Measurements from ENCODE around the gene WDPCP.
"Not testable (repeated sequence)": the region's sequence is repeated elsewhere in the genome, so short reads cannot be mapped to it uniquely, and the experiment has no call there.

The WDPCP gene

DNA sequence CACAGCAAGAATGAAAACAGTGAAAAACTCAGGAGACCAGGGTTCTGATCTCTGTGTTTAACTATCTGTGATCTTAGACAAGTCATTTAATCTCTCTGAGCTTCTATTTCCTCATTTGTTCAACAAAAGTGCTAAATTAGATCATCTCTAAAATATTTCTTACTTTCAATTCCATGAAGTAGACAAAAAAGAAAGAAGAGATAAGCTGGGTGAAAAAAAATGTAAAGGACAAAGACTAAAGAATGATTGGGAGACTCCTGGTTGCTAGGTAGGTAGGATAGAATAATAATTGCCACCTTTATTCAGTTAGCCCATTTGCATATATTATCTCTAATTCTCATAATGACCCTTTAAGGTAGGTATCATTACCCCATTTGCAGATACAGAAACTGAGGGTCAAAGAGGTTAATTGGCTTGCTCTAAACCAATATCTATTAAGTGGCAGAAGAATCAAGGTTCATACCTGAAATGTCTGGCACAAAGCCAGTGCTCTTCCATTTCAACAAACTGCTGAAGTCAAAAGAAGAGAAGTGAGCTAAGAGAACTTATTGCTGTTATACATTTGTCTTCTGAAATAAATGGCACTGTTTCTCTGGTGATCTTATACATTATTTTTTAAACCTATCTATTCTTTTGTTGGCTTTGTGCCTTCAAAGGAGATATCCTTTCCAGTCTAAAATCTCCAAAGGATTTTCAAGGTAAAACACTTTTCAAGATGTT lies 395.9 kb downstream of the WDPCP start:
- Histone ChIP-seq H3K36me3 (ENCODE audit: control insufficient read depth in 2 of 2, insufficient read depth in 2 of 2, low read length in 2 of 2) (no peaks in the 10 kb centered on the region), H3K27me3 (ENCODE audit: control insufficient read depth in 1 of 2, insufficient read depth in 2 of 2, low read length in 2 of 2) (no peaks in the 10 kb centered on the region), H3K27ac (ENCODE audit: low read length) (no peak overlapping the region), H3K9ac (ENCODE audit: low read length in 2 of 2) (no peak overlapping the region), H3K9me3 (ENCODE audit: control insufficient read depth in 2 of 2, low read length in 2 of 2) (no peaks in the 10 kb centered on the region), H3K4me3 (ENCODE audit: low read length in 2 of 2) (no peak overlapping the region), H3K4me1 (ENCODE audit: control insufficient read depth, insufficient read depth, low read length) (no peaks in the 10 kb centered on the region)

DNA sequence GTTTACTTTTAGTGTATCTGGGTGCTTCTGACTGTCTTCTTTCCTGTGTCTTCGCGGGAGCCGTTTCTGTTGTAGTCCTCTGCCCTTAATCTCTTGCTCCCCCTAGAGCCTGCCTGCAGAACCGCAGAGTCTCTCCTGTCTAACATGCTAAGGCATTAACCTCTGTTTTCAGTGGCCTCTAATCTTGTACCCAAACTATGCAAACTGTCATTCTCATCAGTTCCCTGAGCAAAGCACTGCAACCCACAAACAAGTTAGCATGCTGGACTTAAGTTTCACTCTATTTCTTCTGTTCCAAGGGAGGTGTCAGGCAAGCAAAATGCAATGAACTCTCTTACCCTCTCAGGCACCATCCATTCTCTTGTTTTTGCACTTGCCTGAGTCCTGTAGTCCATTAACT lies 399.3 kb downstream of the WDPCP start:
- no peak overlapping the region for H3K27ac ChIP-seq (ENCODE audit: low read length)
- H3K9ac ChIP-seq (ENCODE audit: low read length in 2 of 2), result no peak overlapping the region
- H3K4me1 ChIP-seq (ENCODE audit: control insufficient read depth, insufficient read depth, low read length), result no peaks in the 10 kb centered on the region
- H3K36me3 ChIP-seq (ENCODE audit: control insufficient read depth in 2 of 2, insufficient read depth in 2 of 2, low read length in 2 of 2), result no peaks in the 10 kb centered on the region
- H3K27me3 ChIP-seq (ENCODE audit: control insufficient read depth in 1 of 2, insufficient read depth in 2 of 2, low read length in 2 of 2), result no peaks in the 10 kb centered on the region
- H3K4me3 ChIP-seq (ENCODE audit: low read length in 2 of 2), result no peak overlapping the region
- no peaks in the 10 kb centered on the region for H3K9me3 ChIP-seq (ENCODE audit: control insufficient read depth in 2 of 2, low read length in 2 of 2)

DNA sequence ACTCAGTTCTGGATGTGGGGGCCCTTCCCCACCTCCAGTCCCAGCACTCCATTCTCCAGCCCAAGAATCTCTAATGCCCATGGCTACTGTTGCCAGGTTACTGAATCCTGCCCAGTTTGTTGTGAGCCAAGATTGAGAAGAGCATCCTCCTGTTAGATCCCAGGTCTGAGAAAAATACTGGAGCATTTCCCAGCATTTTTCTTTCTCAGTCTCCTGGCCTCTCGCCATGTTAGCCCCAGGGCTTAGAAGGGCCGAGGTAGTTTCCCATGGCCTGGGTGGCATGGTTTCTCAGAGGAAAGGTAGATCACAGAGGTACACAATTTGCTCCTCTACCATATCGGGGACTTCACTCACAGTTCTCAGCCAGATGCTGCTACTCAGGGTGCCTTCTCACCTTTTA lies 401.9 kb downstream of the WDPCP start:
- no peaks in the 10 kb centered on the region for H3K9me3 ChIP-seq (ENCODE audit: control insufficient read depth in 2 of 2, low read length in 2 of 2)
- no peak overlapping the region for H3K4me3 ChIP-seq (ENCODE audit: low read length in 2 of 2)
- H3K9ac ChIP-seq (ENCODE audit: low read length in 2 of 2), result no peak overlapping the region
- no peaks in the 10 kb centered on the region for H3K27me3 ChIP-seq (ENCODE audit: control insufficient read depth in 1 of 2, insufficient read depth in 2 of 2, low read length in 2 of 2)
- no peaks in the 10 kb centered on the region for H3K4me1 ChIP-seq (ENCODE audit: control insufficient read depth, insufficient read depth, low read length)
- H3K27ac ChIP-seq (ENCODE audit: low read length), result no peak overlapping the region
- no peaks in the 10 kb centered on the region for H3K36me3 ChIP-seq (ENCODE audit: control insufficient read depth in 2 of 2, insufficient read depth in 2 of 2, low read length in 2 of 2)

DNA sequence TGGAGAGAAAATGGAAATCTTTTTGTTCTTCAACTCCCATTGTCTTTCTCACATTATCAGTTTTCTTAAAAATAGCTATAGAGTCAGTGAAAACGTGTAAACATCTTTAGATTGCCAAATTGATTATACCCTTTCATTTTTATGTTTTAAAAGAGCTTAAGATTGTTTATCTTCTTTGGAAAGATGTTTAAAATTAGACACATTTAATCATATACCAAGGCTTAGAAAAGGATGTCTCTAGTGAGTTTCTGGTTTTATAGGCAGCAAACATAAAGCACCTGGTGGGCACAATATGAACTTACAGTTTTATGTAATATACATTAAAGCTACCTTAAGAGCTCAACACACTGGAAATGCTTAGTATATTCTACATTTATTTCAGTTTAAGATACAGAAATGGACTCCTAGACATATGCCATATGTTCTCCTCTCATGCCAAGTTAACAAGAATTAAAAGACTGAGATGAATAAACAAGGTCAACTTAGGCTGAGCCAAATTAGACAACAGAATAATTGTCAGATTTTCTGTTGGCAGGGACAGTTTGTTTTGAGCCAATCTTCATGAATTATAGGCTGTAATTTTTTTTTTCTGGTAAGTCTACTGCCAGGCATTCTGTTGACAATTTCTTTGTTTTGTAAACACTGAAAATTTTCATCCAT lies 425.0 kb downstream of the WDPCP start:
- no peaks in the 10 kb centered on the region for H3K9me3 ChIP-seq (ENCODE audit: control insufficient read depth in 2 of 2, low read length in 2 of 2)
- no peaks in the 10 kb centered on the region for H3K36me3 ChIP-seq (ENCODE audit: control insufficient read depth in 2 of 2, insufficient read depth in 2 of 2, low read length in 2 of 2)

DNA sequence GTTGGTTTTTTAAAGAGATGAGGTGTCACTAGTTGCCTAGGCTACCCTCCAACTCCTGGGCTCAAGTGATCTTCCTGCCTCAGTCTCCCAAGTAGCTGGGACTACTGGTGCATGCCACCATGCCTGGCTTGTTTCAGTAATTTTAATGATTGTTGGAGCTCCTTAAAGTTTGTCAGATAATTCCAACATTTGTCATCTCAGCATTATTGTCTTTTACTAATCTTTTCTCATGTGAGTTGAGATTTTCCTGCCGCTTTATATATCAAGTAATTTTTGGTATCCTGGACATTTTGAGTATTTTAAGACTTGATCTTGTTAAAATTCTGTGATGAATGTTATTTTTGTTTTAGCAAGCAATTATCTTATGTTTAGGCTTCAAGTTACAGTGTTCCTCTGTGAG lies 429.0 kb downstream of the WDPCP start:
- Histone ChIP-seq H3K9me3 (ENCODE audit: control insufficient read depth in 2 of 2, low read length in 2 of 2) (no peaks in the 10 kb centered on the region), H3K27me3 (ENCODE audit: control insufficient read depth in 1 of 2, insufficient read depth in 2 of 2, low read length in 2 of 2) (no peaks in the 10 kb centered on the region), H3K27ac (ENCODE audit: low read length) (no peak overlapping the region)

More for the DNA sequence above, 425.0 kb downstream of the WDPCP start:
- Histone ChIP-seq H3K4me3 (ENCODE audit: low read length in 2 of 2) (no peak overlapping the region), H3K27ac (ENCODE audit: low read length) (no peak overlapping the region), H3K9ac (ENCODE audit: low read length in 2 of 2) (no peak overlapping the region), H3K4me1 (ENCODE audit: control insufficient read depth, insufficient read depth, low read length) (no peaks in the 10 kb centered on the region), H3K27me3 (ENCODE audit: control insufficient read depth in 1 of 2, insufficient read depth in 2 of 2, low read length in 2 of 2) (no peaks in the 10 kb centered on the region)

DNA sequence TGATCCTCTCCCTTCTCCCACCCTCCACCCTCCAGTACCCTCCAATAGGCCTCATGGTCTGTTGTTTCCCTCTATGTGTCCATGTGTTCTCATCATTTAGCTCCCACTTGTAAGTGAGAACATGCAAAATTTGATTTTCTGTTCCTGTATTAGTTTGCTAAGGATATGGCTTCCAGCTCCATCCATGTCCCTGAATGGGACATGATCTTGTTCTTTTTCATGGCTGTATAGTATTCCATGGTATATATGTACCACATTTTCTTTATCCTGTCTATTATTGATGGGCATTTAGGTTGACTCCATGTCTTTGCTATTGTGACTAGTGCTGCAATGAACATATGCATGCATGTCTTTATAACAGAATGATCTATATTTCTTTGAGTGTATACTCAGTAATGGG lies 451.6 kb downstream of the WDPCP start:
- H3K27ac ChIP-seq (ENCODE audit: low read length); H3K9ac ChIP-seq (ENCODE audit: low read length in 2 of 2); H3K27me3 ChIP-seq (ENCODE audit: control insufficient read depth in 1 of 2, insufficient read depth in 2 of 2, low read length in 2 of 2); H3K4me3 ChIP-seq (ENCODE audit: low read length in 2 of 2); H3K4me1 ChIP-seq (ENCODE audit: control insufficient read depth, insufficient read depth, low read length); H3K36me3 ChIP-seq (ENCODE audit: control insufficient read depth in 2 of 2, insufficient read depth in 2 of 2, low read length in 2 of 2): not testable (repeated sequence)
- peaks cover 9 to 13% of the 10 kb centered on the region in 2 donors for H3K9me3 ChIP-seq (ENCODE audit: control insufficient read depth in 2 of 2, low read length in 2 of 2)

More for the DNA sequence above, 429.0 kb downstream of the WDPCP start:
- no peak overlapping the region for H3K9ac ChIP-seq (ENCODE audit: low read length in 2 of 2)
- no peaks in the 10 kb centered on the region for H3K4me1 ChIP-seq (ENCODE audit: control insufficient read depth, insufficient read depth, low read length)
- H3K36me3 ChIP-seq (ENCODE audit: control insufficient read depth in 2 of 2, insufficient read depth in 2 of 2, low read length in 2 of 2), result no peaks in the 10 kb centered on the region
- no peak overlapping the region for H3K4me3 ChIP-seq (ENCODE audit: low read length in 2 of 2)

DNA sequence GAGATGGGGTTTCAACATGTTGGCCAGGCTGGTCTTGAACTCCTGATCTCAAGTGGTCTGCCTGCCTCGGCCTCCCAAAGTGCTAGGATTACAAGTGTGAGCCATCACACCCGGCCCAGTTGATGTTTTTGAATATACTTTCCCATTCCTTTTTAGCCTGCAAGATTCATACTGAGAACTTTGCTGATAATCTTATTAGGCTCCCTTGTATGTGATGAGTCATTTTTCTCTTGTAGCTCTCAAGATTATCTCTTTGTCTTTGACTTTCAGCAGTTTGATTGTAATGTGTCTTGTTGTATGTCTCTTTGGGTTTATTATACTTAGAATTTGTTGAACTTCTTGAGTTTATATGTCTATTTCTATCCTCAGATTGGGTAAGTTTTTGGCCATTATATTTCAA lies 456.3 kb downstream of the WDPCP start:
- no peaks in the 10 kb centered on the region for H3K27me3 ChIP-seq (ENCODE audit: control insufficient read depth in 1 of 2, insufficient read depth in 2 of 2, low read length in 2 of 2)
- peaks cover 6 to 12% of the 10 kb centered on the region in 2 donors for H3K9me3 ChIP-seq (ENCODE audit: control insufficient read depth in 2 of 2, low read length in 2 of 2)

DNA sequence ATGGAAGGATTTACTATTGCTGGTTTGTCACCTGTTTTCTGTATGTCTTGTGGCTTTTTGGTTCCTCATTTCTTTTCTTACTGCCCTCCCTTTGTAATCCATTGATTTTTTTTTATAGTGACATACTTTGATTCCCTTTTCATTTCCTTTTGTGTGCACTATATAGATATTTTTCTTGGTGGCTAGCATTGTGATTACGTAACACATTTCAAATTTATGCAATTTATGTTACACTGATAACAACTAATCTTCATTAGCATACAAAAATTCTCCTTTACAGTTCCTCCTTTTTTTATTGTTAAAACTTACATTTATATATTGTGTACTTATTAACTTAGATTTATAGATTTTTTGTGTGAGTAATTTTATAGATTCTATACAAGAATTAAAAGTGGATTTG lies 457.1 kb downstream of the WDPCP start:
- Histone ChIP-seq H3K27ac (ENCODE audit: low read length) (no peak overlapping the region), H3K9ac (ENCODE audit: low read length in 2 of 2) (no peak overlapping the region), H3K4me1 (ENCODE audit: control insufficient read depth, insufficient read depth, low read length) (no peaks in the 10 kb centered on the region), H3K36me3 (ENCODE audit: control insufficient read depth in 2 of 2, insufficient read depth in 2 of 2, low read length in 2 of 2) (no peaks in the 10 kb centered on the region), H3K27me3 (ENCODE audit: control insufficient read depth in 1 of 2, insufficient read depth in 2 of 2, low read length in 2 of 2) (no peaks in the 10 kb centered on the region), H3K9me3 (ENCODE audit: control insufficient read depth in 2 of 2, low read length in 2 of 2) (peaks cover 4 to 6% of the 10 kb centered on the region in 2 donors), H3K4me3 (ENCODE audit: low read length in 2 of 2) (no peak overlapping the region)

More for the DNA sequence above, 456.3 kb downstream of the WDPCP start:
- Histone ChIP-seq H3K4me1 (ENCODE audit: control insufficient read depth, insufficient read depth, low read length) (no peaks in the 10 kb centered on the region), H3K9ac (ENCODE audit: low read length in 2 of 2) (no peak overlapping the region), H3K36me3 (ENCODE audit: control insufficient read depth in 2 of 2, insufficient read depth in 2 of 2, low read length in 2 of 2) (no peaks in the 10 kb centered on the region), H3K27ac (ENCODE audit: low read length) (no peak overlapping the region), H3K4me3 (ENCODE audit: low read length in 2 of 2) (no peak overlapping the region)

DNA sequence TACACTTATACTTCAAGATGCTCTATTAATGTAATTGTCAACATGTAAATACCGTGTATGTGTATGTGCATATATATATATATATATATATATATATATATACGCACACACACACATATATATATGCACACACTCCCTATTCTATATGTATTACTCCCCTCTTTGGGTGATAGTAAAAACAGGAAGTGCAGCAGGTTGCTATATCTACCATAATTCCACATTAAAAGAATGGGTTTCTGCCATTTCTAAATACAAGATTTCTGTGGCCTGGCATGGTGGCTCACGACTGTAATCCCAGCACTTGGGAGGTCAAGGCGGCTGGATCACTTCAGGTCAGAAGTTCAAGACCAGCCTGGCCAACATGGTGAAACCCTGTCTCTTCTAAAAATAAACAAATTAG lies 460.7 kb downstream of the WDPCP start:
- H3K27me3 ChIP-seq (ENCODE audit: control insufficient read depth in 1 of 2, insufficient read depth in 2 of 2, low read length in 2 of 2), result no peaks in the 10 kb centered on the region
- no peaks in the 10 kb centered on the region for H3K36me3 ChIP-seq (ENCODE audit: control insufficient read depth in 2 of 2, insufficient read depth in 2 of 2, low read length in 2 of 2)
- H3K4me3 ChIP-seq (ENCODE audit: low read length in 2 of 2), result no peak overlapping the region
- H3K4me1 ChIP-seq (ENCODE audit: control insufficient read depth, insufficient read depth, low read length), result no peaks in the 10 kb centered on the region
- no peaks in the 10 kb centered on the region for H3K9me3 ChIP-seq (ENCODE audit: control insufficient read depth in 2 of 2, low read length in 2 of 2)
- H3K27ac ChIP-seq (ENCODE audit: low read length), result no peak overlapping the region
- H3K9ac ChIP-seq (ENCODE audit: low read length in 2 of 2), result no peak overlapping the region

DNA sequence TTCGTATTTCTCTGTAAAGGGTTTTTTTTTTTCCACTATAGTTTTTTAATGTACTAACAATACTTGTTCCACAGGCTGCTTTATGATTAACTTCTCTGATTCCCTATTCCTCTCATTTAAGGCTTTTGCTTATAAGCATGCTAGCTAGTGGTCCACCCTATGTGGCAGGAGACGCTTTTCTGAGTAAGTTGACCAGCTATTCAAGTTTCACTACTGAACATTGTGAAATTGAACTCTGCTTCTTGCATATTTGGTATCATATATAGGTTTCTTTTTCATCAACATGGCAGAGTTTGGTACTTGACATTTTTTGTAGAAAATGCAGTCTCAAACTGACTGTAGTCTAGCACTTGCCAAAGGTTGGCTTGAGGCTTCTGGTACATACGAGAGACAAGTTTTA lies 463.4 kb downstream of the WDPCP start:
- Histone ChIP-seq H3K9me3 (ENCODE audit: control insufficient read depth in 2 of 2, low read length in 2 of 2) (no peaks in the 10 kb centered on the region), H3K4me3 (ENCODE audit: low read length in 2 of 2) (no peak overlapping the region), H3K36me3 (ENCODE audit: control insufficient read depth in 2 of 2, insufficient read depth in 2 of 2, low read length in 2 of 2) (no peaks in the 10 kb centered on the region), H3K9ac (ENCODE audit: low read length in 2 of 2) (no peak overlapping the region), H3K27me3 (ENCODE audit: control insufficient read depth in 1 of 2, insufficient read depth in 2 of 2, low read length in 2 of 2) (no peaks in the 10 kb centered on the region), H3K27ac (ENCODE audit: low read length) (no peak overlapping the region), H3K4me1 (ENCODE audit: control insufficient read depth, insufficient read depth, low read length) (no peaks in the 10 kb centered on the region)

DNA sequence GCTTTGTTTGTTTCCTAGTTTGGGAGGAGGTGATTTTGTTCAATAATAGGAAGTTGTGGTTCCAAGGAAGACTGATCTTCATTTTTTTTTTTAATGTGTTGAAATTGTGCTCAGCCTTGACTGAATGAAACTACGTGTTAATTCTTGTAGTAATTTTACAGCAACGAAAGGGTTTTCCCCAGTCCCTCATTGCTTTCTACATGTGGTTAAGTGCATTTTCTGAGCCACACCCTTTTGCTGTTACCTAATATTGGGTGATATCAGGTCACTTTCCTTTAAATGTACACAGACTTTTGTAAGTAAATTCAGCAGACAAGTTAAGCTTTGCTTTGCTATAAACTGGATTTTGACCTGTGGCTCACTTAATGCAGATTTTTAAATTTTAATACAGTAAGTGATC lies 464.1 kb downstream of the WDPCP start:
- Histone ChIP-seq H3K9me3 (ENCODE audit: control insufficient read depth in 2 of 2, low read length in 2 of 2) (no peaks in the 10 kb centered on the region), H3K36me3 (ENCODE audit: control insufficient read depth in 2 of 2, insufficient read depth in 2 of 2, low read length in 2 of 2) (no peaks in the 10 kb centered on the region), H3K27ac (ENCODE audit: low read length) (no peak overlapping the region), H3K9ac (ENCODE audit: low read length in 2 of 2) (no peak overlapping the region), H3K4me3 (ENCODE audit: low read length in 2 of 2) (no peak overlapping the region), H3K27me3 (ENCODE audit: control insufficient read depth in 1 of 2, insufficient read depth in 2 of 2, low read length in 2 of 2) (no peaks in the 10 kb centered on the region), H3K4me1 (ENCODE audit: control insufficient read depth, insufficient read depth, low read length) (no peaks in the 10 kb centered on the region)
